SK-N-SH (cell line): ENCODE data around the gene ARRDC3. TPM values are rescaled to one million over a fixed set of nuclear protein-coding genes. Genes with fewer than 3 reads are reported as not detected.

Experiments
- CTCF ChIA-PET: fragments of 300-600, 350-600 bp; formaldehyde crosslinking; extraction: SDS; loops from one replicate; lab custom pipeline; 2021; lab: Yijun Ruan, JAX
- POLR2A ChIA-PET: fragments of 350-600 bp; sonication (Branson Sonifier 250); formaldehyde crosslinking; extraction: SDS; loops from one replicate; lab custom pipeline; 2020; ENCODE audit warnings: antibody characterized with exemption, inconsistent platforms; lab: Yijun Ruan, JAX
- DNase-seq: peaks from one replicate; pipeline ENCODE4 v3.0.0; 2012
- H2AFZ ChIP-seq: fragments of 200-600 bp; sonication (generic); 2 replicates; pipeline ENCODE4 v1.8.1; 2016; ENCODE audit warnings: antibody characterized with exemption, mild to moderate bottlenecking, low read depth
- H3F3A ChIP-seq: fragments of 200-600 bp; sonication (generic); replicated peaks from 2 replicates; pipeline ENCODE3; 2016; ENCODE audit warnings: antibody characterized with exemption, mild to moderate bottlenecking; ENCODE audit not compliant: insufficient read depth
- H3K27ac ChIP-seq, 2 experiments: fragments of 200-500 bp in 1 of 2; fragments of 200-600 bp in 1 of 2; sonication (Bioruptor generic) in 1 of 2; sonication (generic), shearing (Covaris generic) in 1 of 2; 2 replicates each; pipeline versions ENCODE4 v1.5.1 to v1.6.1; 2014 to 2016; ENCODE audit warnings: low read depth in 2 of 2, inconsistent platforms in 1 of 2, low read length in 1 of 2, mild to moderate bottlenecking in 1 of 2, mixed read lengths in 1 of 2
- H3K27me3 ChIP-seq: fragments of 200-600 bp; sonication (generic), shearing (Covaris generic); 2 replicates; pipeline ENCODE4 v1.6.1; 2016; ENCODE audit warnings: mixed run types; ENCODE audit not compliant: insufficient read depth
- H3K36me3 ChIP-seq, 2 experiments: fragments of 200-500 bp in 1 of 2; fragments of 200-600 bp in 1 of 2; sonication (Bioruptor generic) in 1 of 2; sonication (generic) in 1 of 2; replicated peaks in 1 of 2; 2 replicates each; pipeline versions ENCODE3 to v1.5.1; 2014 to 2016; ENCODE audit warnings: low read length in 1 of 2, mild to moderate bottlenecking in 1 of 2; ENCODE audit not compliant: insufficient read depth in 2 of 2, control insufficient read depth in 1 of 2
- H3K4me1 ChIP-seq, 2 experiments: fragments of 200-500 bp in 1 of 2; fragments of 200-600 bp in 1 of 2; sonication (Bioruptor generic) in 1 of 2; sonication (generic), shearing (Covaris generic) in 1 of 2; 2 replicates each; pipeline versions ENCODE4 v1.5.1 to v1.6.1; 2014 to 2016; ENCODE audit warnings: low read depth in 1 of 2, low read length in 1 of 2, mixed run types in 1 of 2; ENCODE audit not compliant: insufficient read depth in 2 of 2, control insufficient read depth in 1 of 2
- H3K4me2 ChIP-seq: fragments of 200-600 bp; sonication (generic), shearing (Covaris generic); 2 replicates; pipeline ENCODE4 v1.6.1; 2017; ENCODE audit warnings: mixed run types
- H3K4me3 ChIP-seq, 2 experiments: fragments of 200-500 bp in 1 of 2; fragments of 200-600 bp in 1 of 2; sonication (Bioruptor generic) in 1 of 2; sonication (generic), shearing (Covaris generic) in 1 of 2; 2 replicates each; pipeline versions ENCODE4 v1.5.1 to v1.8.1; 2014 to 2016; ENCODE audit warnings: low read depth in 2 of 2, inconsistent platforms in 1 of 2, low read length in 1 of 2, mild to moderate bottlenecking in 1 of 2, mixed read lengths in 1 of 2, moderate library complexity in 1 of 2
- H3K79me2 ChIP-seq: fragments of 200-600 bp; sonication (generic); 2 replicates; pipeline ENCODE4 v1.8.1; 2017; ENCODE audit warnings: mild to moderate bottlenecking; ENCODE audit not compliant: insufficient read depth
- H3K9ac ChIP-seq: fragments of 200-600 bp; sonication (generic); 2 replicates; pipeline ENCODE4 v1.6.1; 2017; ENCODE audit warnings: mixed run types
- H3K9me2 ChIP-seq: fragments of 200-600 bp; sonication (generic); 2 replicates; pipeline ENCODE4 v1.6.1; 2017; ENCODE audit warnings: mixed run types
- H3K9me3 ChIP-seq: fragments of 200-600 bp; sonication (generic); 2 replicates; pipeline ENCODE4 v1.6.1; 2017; ENCODE audit warnings: mixed run types, mild to moderate bottlenecking, moderate library complexity
- H4K20me1 ChIP-seq: fragments of 200-600 bp; sonication (generic); 2 replicates; pipeline ENCODE4 v1.6.1; 2017; ENCODE audit warnings: mild to moderate bottlenecking, mixed run types; ENCODE audit not compliant: insufficient read depth
- CHD2 ChIP-seq: fragments of 150-350 bp; IDR thresholded peaks from 2 replicates; pipeline ENCODE4 v1.6.1; 2018; ENCODE audit warnings: low read length; ENCODE audit not compliant: partially characterized antibody
- CTCF ChIP-seq: fragments of 200-600 bp; sonication (generic); IDR thresholded peaks from 2 replicates; pipeline ENCODE4 v1.6.1; 2017; ENCODE audit warnings: antibody characterized with exemption, mild to moderate bottlenecking, moderate library complexity
- EP300 ChIP-seq, 2 experiments: IDR thresholded peaks; 2 replicates each; pipeline versions ENCODE4 v1.4.0 to v1.6.1; 2012; ENCODE audit warnings: borderline replicate concordance in 1 of 2, low read depth in 1 of 2, low read length in 1 of 2
- FOSL2 ChIP-seq: IDR thresholded peaks from 2 replicates; pipeline ENCODE4 v1.4.0; 2012; ENCODE audit warnings: low read depth, mild to moderate bottlenecking, moderate library complexity, borderline replicate concordance
- FOXJ3 ChIP-seq: sonication (generic); formaldehyde crosslinking; IDR thresholded peaks from 2 replicates; pipeline ENCODE4 v1.5.1; 2020; ENCODE audit warnings: mild to moderate bottlenecking, missing genetic modification reagents
- FOXM1 ChIP-seq: IDR thresholded peaks from 2 replicates; pipeline ENCODE4 v1.4.0; 2012; ENCODE audit warnings: low read depth, mild to moderate bottlenecking
- NFIC ChIP-seq: IDR thresholded peaks from 2 replicates; pipeline ENCODE4 v1.4.0; 2012; ENCODE audit warnings: borderline replicate concordance
- RAD21 ChIP-seq: IDR thresholded peaks from 2 replicates; pipeline ENCODE4 v1.6.1; 2012; ENCODE audit warnings: mild to moderate bottlenecking, low read length
- SIN3A ChIP-seq: IDR thresholded peaks from 2 replicates; pipeline ENCODE4 v1.6.1; 2012; ENCODE audit warnings: low read depth, mild to moderate bottlenecking, low read length, moderate library complexity, borderline replicate concordance
- TCF12 ChIP-seq: IDR thresholded peaks from 2 replicates; pipeline ENCODE4 v1.4.0; 2012
- TEAD4 ChIP-seq: IDR thresholded peaks from 2 replicates; pipeline ENCODE4 v1.4.0; 2012; ENCODE audit warnings: mild to moderate bottlenecking, borderline replicate concordance; ENCODE audit not compliant: insufficient read depth
- WGBS: methylation state at CpG from one replicate; pipeline ENCODE4 v1.1.6; 2017; ENCODE audit warnings: low lambda C conversion rate; 5-methylcytosine and 5-hydroxymethylcytosine counted together
- polyA plus RNA-seq, 3 experiments: library from polyadenylated mRNA; depleted of rRNA; stranded (reverse); fragments of >200 nt; gene quantifications; 2 replicates each; pipeline ENCODE4 v1.2.3, GENCODE V29; 2012
- TF ChIP-seq, protein P1 (sequence below): IDR thresholded peaks from 2 replicates; pipeline ENCODE4 v1.4.0; 2012; ENCODE audit warnings: low read depth
- TF ChIP-seq, protein P2 (sequence below): IDR thresholded peaks from 2 replicates; pipeline ENCODE4 v1.4.0; 2012; ENCODE audit warnings: low read depth, borderline replicate concordance
- TF ChIP-seq, protein P3 (sequence below): IDR thresholded peaks from 2 replicates; pipeline ENCODE4 v1.6.1; 2012; ENCODE audit warnings: mild to moderate bottlenecking, low read depth, low read length, moderate library complexity

The ARRDC3 gene
- polyA plus RNA-seq, 1 of the 3 experiments (the other 2 are of a cell fraction), result 26.0 TPM

DNA sequence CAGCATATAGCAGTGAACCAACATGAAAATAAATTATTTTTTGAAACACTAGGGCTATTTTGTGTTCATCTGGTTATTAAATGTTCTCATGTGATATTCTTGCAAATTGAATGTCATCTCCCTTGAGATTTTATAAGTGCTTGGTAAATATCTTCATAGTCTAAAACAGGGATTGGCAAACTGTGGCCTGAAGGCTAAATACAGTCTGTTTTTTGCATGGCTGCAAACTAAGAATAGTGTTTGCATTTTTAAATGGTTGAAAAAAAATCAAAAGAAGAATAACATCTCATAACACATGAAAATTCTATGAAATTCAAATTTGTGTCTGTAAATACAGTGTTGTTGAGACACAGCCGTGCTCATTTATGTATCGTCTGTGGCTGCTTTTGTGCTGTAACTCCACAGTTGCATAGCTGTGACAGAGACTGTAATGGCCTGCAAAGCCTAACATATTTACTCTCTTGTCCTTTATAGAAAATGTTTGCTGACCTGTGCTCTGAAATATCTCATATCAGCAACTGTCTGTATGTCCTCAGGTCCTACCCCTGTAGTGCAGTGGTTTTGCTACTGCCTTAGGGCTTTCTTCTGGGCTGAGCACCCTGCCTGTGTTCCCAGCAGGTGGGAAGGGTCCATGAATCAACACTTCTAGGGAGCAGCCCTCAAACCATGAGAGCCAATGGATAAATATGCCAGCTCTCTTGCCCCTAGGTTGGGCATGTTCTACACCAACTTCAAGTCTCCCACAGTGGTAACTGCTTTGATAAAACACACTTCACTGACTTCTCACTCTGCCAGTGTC lies 41.7 kb upstream of the ARRDC3 start:
- Histone ChIP-seq H3F3A (no peaks in the 10 kb centered on the region), H3K9me3 (no peaks in the 10 kb centered on the region), H3K27me3 (no peaks in the 10 kb centered on the region), H3K27ac (no peak overlapping the region), H3K36me3 (no peaks in the 10 kb centered on the region), H3K4me2 (no peak overlapping the region), H3K4me1 (no peaks in the 10 kb centered on the region; a peak in 2 of 4 replicates), H3K9me2 (no peaks in the 10 kb centered on the region), H4K20me1 (no peaks in the 10 kb centered on the region), H3K79me2 (no peaks in the 10 kb centered on the region), H2AFZ (no peak overlapping the region), H3K4me3 (no peak overlapping the region), H3K9ac (no peak overlapping the region)
- DNase-seq, result no peak
- TF ChIP-seq NFIC, result no peak
- TF ChIP-seq CTCF, result no peak
- TF ChIP-seq, protein P1, sequence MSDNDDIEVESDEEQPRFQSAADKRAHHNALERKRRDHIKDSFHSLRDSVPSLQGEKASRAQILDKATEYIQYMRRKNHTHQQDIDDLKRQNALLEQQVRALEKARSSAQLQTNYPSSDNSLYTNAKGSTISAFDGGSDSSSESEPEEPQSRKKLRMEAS, result no peak
- TF ChIP-seq, protein P2, sequence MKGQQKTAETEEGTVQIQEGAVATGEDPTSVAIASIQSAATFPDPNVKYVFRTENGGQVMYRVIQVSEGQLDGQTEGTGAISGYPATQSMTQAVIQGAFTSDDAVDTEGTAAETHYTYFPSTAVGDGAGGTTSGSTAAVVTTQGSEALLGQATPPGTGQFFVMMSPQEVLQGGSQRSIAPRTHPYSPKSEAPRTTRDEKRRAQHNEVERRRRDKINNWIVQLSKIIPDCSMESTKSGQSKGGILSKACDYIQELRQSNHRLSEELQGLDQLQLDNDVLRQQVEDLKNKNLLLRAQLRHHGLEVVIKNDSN, result no peak
- no peak for TF ChIP-seq RAD21
- TF ChIP-seq FOSL2, result no peak
- no peak for TF ChIP-seq CHD2
- TF ChIP-seq, protein P3, sequence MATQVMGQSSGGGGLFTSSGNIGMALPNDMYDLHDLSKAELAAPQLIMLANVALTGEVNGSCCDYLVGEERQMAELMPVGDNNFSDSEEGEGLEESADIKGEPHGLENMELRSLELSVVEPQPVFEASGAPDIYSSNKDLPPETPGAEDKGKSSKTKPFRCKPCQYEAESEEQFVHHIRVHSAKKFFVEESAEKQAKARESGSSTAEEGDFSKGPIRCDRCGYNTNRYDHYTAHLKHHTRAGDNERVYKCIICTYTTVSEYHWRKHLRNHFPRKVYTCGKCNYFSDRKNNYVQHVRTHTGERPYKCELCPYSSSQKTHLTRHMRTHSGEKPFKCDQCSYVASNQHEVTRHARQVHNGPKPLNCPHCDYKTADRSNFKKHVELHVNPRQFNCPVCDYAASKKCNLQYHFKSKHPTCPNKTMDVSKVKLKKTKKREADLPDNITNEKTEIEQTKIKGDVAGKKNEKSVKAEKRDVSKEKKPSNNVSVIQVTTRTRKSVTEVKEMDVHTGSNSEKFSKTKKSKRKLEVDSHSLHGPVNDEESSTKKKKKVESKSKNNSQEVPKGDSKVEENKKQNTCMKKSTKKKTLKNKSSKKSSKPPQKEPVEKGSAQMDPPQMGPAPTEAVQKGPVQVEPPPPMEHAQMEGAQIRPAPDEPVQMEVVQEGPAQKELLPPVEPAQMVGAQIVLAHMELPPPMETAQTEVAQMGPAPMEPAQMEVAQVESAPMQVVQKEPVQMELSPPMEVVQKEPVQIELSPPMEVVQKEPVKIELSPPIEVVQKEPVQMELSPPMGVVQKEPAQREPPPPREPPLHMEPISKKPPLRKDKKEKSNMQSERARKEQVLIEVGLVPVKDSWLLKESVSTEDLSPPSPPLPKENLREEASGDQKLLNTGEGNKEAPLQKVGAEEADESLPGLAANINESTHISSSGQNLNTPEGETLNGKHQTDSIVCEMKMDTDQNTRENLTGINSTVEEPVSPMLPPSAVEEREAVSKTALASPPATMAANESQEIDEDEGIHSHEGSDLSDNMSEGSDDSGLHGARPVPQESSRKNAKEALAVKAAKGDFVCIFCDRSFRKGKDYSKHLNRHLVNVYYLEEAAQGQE, result no peak
- TF ChIP-seq FOXM1, result no peak
- no peak for TF ChIP-seq TCF12
- TF ChIP-seq EP300 (IDR thresholded peaks at IDR 0.05; ENCODE audit: borderline replicate concordance in 1 of 2, low read depth in 1 of 2, low read length in 1 of 2), result no peak
- TF ChIP-seq SIN3A, result no peak
- TF ChIP-seq FOXJ3 (CRISPR knock-in tag), result no peak
- TF ChIP-seq TEAD4, result no peak
- ChIA-PET POLR2A (no interaction called here), CTCF (interaction anchor here (9.7 kb wide), 1 partner anchor 560 kb away, joined by 118 read pairs; no protein-coding TSS in a partner anchor)
- WGBS, result 100% methylated on average over 2 of the region's 2 CpGs
